Activated CD4-positive, CD25-positive, alpha-beta regulatory T cell treated with anti-CD3 and anti-CD28 coated beads, Interleukin-2, amount 50 U/mL, for 16 hours (primary cell): ENCODE measurements around the gene MRPS18C.
A peak's percentile ranks its signal among the peaks of the same experiment; 100 is the strongest.

Experiments
- DNase-seq: peaks from one replicate; pipeline ENCODE4 v3.0.0-alpha.2; 2020; ENCODE audit warnings: low read depth, low spot score

Gene MRPS18C

GRCh38 chr4:83455281-83456183 lies at the start of gene MRPS18C, which contains the start of gene HELQ:
Gene MRPS18C, plus strand, starts transcription at chr4:83456058. Its CDS starts 20 bp downstream, at chr4:83456078.
Gene HELQ, minus strand, starts transcription at chr4:83455823. Its CDS starts 130 bp downstream, at chr4:83455693.
- peak; percentile 93 for DNase-seq

DNA sequence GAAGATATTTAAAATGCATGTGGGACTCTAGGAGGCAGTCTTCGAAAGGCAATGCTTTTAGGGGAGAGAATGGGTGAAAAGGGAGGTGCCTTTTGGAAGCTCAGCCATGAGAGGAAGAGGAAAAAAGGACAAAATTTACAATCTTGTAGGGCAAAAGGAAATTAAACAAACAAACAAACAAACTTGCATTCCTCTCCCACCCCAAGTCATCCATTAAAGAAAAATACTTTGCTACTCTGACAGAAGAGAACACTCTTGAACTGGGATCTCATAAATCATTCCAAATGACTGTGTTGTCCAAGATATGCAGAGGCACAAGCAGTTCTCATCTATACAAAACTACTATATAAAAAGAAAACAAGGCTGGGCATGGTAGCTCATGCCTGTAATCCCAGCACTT lies 47.0 kb upstream of the MRPS18C start:
- DNase-seq = no peak

GRCh38 chr4:83413676-83414075 lies 42.2 kb upstream of the MRPS18C start:
- no peak for DNase-seq

- DNase-seq = no peak
These were observed 38.3 kb upstream of the MRPS18C start for GRCh38 chr4:83417566-83417965.

GRCh38 chr4:83418211-83418610 lies 37.6 kb upstream of the MRPS18C start:
- DNase-seq = no peak

DNA sequence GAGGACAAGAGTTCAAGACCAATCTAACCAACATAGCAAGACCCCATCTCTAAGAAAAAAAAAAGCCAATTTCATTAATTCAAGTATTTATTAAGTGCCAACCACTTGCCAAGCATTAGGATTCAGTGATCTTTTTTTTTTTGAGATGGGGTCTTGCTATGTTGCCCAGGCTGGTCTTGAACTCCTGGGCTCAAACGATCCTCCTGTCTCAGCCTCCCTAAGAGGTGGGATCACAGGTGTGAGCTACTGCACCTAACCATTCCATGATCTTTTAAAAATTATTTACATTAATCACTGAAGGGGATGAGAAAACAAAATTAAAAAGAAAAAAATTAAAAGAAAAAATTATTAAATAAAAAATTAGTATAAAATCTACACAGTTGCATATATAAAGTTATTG lies 24.7 kb upstream of the MRPS18C start:
- DNase-seq = no peak

- no peak for DNase-seq
These were observed 19.2 kb upstream of the MRPS18C start for GRCh38 chr4:83436680-83437079.

DNA sequence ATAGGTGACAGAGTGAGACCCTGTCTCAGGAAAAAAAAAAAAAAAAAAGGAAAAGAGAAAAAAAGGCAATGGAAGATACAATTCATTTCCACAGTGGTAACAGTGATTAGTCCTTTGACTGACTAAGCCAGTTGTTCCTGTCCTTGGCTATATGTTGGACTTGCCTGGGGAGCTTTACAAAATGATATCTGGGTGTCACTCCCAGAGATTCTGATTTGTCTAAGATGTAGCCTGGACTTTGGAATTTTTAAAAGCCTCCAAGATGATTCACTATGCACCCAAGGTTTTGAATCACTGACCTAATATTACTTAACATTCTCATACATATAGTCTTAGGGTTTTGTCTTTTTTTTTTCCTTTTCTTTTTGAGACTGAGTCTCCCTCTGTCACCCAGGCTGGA lies 17.1 kb upstream of the MRPS18C start:
- no peak for DNase-seq

GRCh38 chr4:83440148-83440814 lies 15.6 kb upstream of the MRPS18C start:
- no peak for DNase-seq

- DNase-seq = no peak
These were observed 15.0 kb upstream of the MRPS18C start for GRCh38 chr4:83440899-83441298.

GRCh38 chr4:83449009-83449408 lies 6.8 kb upstream of the MRPS18C start:
- DNase-seq = no peak

GRCh38 chr4:83454686-83455085 lies 1.2 kb upstream of the MRPS18C start:
- DNase-seq = no peak

GRCh38 chr4:83456184-83456501 lies 285 bp downstream of the MRPS18C start:
- no peak for DNase-seq

- DNase-seq = no peak
These were observed 17.6 kb downstream of the MRPS18C start for GRCh38 chr4:83473423-83473822.

- DNase-seq = no peak
These were observed 18.1 kb downstream of the MRPS18C start for GRCh38 chr4:83473966-83474365.

- DNase-seq = peak; percentile 85
These were observed 28.9 kb downstream of the MRPS18C start, which contains the start of gene ABRAXAS1 for GRCh38 chr4:83484500-83485461. Gene ABRAXAS1, minus strand, starts transcription at chr4:83485100. Its CDS starts 28 bp downstream, at chr4:83485072.

DNA sequence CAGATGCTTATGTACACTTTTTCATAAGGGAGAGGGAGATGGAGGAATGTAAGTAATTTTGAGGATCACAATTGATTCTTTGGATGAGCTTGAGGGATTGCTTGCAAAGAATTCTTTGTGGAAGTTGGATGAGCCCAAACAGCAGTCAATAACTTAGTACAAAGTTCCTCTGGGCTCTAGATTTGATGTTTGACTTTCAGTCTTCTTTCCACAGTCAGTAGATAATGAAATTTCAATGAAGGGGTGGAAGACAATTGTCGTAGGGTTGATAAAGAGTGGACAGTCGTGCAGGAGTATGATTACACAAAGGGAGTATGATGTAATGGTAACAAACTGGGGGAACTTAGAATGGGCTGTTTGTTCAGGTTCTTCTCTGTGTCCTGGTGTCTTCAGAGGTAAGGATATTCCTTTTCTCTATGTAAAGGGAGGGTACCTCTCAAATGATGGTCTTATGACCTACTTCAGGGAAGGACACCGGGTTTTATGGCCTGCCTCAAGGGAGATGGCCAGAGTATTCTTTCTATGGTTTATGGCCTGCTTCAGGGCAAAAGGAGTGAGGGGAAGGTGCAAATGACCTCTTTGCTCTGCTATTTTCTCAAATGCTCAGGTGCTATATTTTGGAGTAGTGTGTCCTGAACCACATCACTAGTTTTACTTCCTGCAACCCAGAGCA lies 30.7 kb downstream of the MRPS18C start:
- DNase-seq = no peak

GRCh38 chr4:83489711-83490326 lies 34.0 kb downstream of the MRPS18C start:
- no peak for DNase-seq

- DNase-seq = peak; percentile 6
These were observed 35.1 kb downstream of the MRPS18C start for GRCh38 chr4:83490876-83491450.
